ENCODE data around the gene C19orf38. TPM values are rescaled to one million over a fixed set of nuclear protein-coding genes. Genes with fewer than 3 reads are reported as not detected.

Gene C19orf38
- total RNA-seq, 1 donor from 2014 or later: 0.44 TPM

DNA sequence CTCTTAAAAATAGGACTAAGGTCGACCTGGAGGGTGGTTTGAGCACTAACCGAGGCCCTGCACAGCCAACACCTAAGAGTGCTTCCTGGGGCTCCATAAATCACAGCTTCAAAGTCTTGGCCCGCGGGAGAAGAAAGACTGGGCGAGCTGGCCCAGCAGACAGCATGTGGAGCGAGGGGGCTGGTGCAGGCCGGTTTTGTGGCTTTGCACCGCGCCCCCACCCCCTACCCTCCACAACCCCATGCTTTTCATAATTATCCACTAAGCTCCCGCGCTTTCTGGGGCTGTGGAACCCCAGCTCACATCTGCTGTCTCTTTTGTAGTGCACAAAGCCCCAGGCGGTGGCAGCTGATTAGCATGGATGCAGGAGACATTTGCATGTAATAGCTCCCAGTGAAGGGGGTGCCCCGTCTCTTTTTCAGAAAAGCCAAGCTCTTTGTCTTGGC is 40.2 kb downstream of the C19orf38 start:
- TF ChIP-seq, protein P1, sequence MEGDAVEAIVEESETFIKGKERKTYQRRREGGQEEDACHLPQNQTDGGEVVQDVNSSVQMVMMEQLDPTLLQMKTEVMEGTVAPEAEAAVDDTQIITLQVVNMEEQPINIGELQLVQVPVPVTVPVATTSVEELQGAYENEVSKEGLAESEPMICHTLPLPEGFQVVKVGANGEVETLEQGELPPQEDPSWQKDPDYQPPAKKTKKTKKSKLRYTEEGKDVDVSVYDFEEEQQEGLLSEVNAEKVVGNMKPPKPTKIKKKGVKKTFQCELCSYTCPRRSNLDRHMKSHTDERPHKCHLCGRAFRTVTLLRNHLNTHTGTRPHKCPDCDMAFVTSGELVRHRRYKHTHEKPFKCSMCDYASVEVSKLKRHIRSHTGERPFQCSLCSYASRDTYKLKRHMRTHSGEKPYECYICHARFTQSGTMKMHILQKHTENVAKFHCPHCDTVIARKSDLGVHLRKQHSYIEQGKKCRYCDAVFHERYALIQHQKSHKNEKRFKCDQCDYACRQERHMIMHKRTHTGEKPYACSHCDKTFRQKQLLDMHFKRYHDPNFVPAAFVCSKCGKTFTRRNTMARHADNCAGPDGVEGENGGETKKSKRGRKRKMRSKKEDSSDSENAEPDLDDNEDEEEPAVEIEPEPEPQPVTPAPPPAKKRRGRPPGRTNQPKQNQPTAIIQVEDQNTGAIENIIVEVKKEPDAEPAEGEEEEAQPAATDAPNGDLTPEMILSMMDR (IDR thresholded peaks at IDR 0.05; ENCODE audit: partially characterized antibody, unreplicated experiment): no peak
- Mint-ChIP-seq H3K4me3 (ENCODE audit: unreplicated experiment) (peak overlapping the region; percentile 52), H3K36me3 (ENCODE audit: unreplicated experiment) (no peaks in the 10 kb centered on the region), H3K9me3 (ENCODE audit: unreplicated experiment) (peaks cover 9% of the 10 kb centered on the region), H3K27ac (ENCODE audit: unreplicated experiment) (peak overlapping the region; percentile 96), H3K4me1 (ENCODE audit: low read depth, unreplicated experiment) (peaks cover 35% of the 10 kb centered on the region), H3K27me3 (ENCODE audit: unreplicated experiment) (no peaks in the 10 kb centered on the region)
- DNase-seq: peak; percentile 76

DNA sequence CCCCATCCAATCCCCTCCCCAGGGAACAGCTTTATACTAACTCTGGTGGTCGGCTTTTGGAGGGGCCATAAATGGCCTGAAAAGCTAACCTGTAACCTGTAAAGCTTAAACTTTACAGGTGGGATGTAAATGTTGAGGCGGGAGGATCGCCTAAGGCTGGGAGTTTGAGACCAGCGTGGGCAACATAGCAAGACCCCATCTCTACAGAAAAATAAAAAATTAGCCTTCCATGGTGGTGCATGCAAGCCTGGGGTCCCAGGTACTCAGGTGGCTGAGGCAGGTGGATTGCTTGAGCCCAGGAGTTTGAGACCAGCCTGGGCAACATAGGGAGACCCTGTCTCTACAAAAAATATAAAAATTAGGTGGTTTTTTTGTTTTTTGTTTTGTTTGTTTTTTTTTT is 41.7 kb downstream of the C19orf38 start:
- Mint-ChIP-seq H3K36me3 (ENCODE audit: unreplicated experiment) (no peaks in the 10 kb centered on the region), H3K4me3 (ENCODE audit: unreplicated experiment) (no peak overlapping the region), H3K27me3 (ENCODE audit: unreplicated experiment) (peaks cover 2% of the 10 kb centered on the region), H3K27ac (ENCODE audit: unreplicated experiment) (no peak overlapping the region), H3K9me3 (ENCODE audit: unreplicated experiment) (peaks cover 11% of the 10 kb centered on the region), H3K4me1 (ENCODE audit: low read depth, unreplicated experiment) (peaks cover 44% of the 10 kb centered on the region)
- DNase-seq: no peak
- TF ChIP-seq, protein P1 (IDR thresholded peaks at IDR 0.05; ENCODE audit: partially characterized antibody, unreplicated experiment): no peak

DNA sequence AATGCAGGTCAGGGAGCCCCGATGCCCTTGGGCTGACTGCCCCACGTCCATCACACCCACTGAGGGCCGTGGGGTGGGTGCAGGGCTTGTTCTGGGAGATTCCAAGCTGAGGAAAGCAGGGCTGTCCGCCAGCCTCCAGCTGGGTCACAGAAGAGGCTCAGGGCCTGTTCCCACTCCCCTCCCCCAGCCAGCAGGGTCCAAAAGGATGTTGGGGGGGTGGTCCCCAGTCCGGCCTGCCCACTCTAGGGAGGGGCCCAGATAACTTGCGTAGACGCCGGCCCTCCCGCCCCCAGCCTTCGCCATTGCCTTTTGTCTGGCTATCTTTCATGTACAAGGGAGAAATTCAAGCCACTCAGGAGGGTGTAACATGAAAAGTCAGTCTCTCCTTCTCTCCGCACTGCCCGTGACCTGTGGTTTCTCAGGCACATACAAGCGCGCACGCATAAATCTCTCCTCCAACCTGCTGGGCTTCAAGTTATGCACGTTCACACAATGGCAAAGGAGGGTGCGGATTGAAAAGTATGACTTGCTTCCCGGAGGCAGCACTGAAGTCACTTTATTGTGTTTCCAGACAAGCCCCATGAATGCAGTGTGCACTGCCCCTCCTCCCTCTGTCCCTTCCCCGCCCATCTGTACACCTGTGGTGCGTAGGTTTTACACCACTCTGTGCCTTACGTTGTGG is 43.3 kb downstream of the C19orf38 start:
- Mint-ChIP-seq H3K27ac (ENCODE audit: unreplicated experiment) (peak overlapping the region; percentile 97), H3K4me1 (ENCODE audit: low read depth, unreplicated experiment) (peaks cover 46% of the 10 kb centered on the region), H3K9me3 (ENCODE audit: unreplicated experiment) (peaks cover 14% of the 10 kb centered on the region), H3K27me3 (ENCODE audit: unreplicated experiment) (peaks cover 6% of the 10 kb centered on the region), H3K4me3 (ENCODE audit: unreplicated experiment) (peak overlapping the region; percentile 75), H3K36me3 (ENCODE audit: unreplicated experiment) (no peaks in the 10 kb centered on the region)
- no peak for DNase-seq
- TF ChIP-seq, protein P1 (IDR thresholded peaks at IDR 0.05; ENCODE audit: partially characterized antibody, unreplicated experiment): no peak

DNA sequence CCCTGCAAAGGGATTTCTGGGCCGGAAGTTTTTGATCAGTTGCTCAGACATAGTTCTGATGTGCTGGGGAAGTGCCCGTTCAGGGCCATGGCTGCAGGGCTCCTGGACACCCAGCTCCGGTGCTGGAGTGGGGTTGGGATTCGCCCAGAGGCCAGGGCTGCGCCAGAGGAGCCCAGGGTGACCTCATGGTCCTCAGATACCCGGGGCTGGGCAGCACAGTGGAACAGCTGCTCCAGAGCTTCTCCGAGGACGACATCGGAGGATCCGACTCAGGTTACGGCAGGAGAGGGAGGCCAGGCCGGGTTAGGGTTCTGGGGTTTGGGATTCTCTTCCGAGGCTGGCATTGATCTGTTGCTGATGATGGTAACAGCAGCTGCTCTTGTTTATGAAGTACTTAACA is 44.0 kb downstream of the C19orf38 start:
- no peaks in the 10 kb centered on the region for H3K36me3 Mint-ChIP-seq (ENCODE audit: unreplicated experiment)
- peaks cover 11% of the 10 kb centered on the region for H3K27me3 Mint-ChIP-seq (ENCODE audit: unreplicated experiment)
- peaks cover 17% of the 10 kb centered on the region for H3K9me3 Mint-ChIP-seq (ENCODE audit: unreplicated experiment)
- TF ChIP-seq, protein P1 (IDR thresholded peaks at IDR 0.05; ENCODE audit: partially characterized antibody, unreplicated experiment): no peak
- H3K27ac Mint-ChIP-seq (ENCODE audit: unreplicated experiment): peak overlapping the region; percentile 97
- peak overlapping the region; percentile 75 for H3K4me3 Mint-ChIP-seq (ENCODE audit: unreplicated experiment)
- peaks cover 49% of the 10 kb centered on the region for H3K4me1 Mint-ChIP-seq (ENCODE audit: low read depth, unreplicated experiment)
- peak; percentile 48 for DNase-seq

DNA sequence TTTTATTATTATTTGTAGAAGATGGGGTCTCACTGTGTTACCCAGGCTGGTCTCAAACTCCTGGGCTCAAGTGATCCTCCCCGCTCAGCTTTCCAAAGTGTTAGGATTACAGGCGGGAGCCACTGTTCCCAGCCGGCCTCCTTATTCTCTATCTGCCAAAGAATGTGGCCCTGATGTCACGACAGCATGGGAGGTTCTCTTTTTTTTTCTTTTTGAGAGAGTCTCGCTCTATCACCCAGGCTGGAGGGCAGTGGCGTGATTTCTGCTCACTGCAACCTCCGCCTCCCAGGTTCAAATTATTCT is 46.6 kb downstream of the C19orf38 start:
- no peak overlapping the region for H3K27ac Mint-ChIP-seq (ENCODE audit: unreplicated experiment)

More for the DNA sequence above, 46.6 kb downstream of the C19orf38 start:
- TF ChIP-seq, protein P1 (IDR thresholded peaks at IDR 0.05; ENCODE audit: partially characterized antibody, unreplicated experiment): no peak
- peaks cover 13% of the 10 kb centered on the region for H3K9me3 Mint-ChIP-seq (ENCODE audit: unreplicated experiment)
- peaks cover 42% of the 10 kb centered on the region for H3K4me1 Mint-ChIP-seq (ENCODE audit: low read depth, unreplicated experiment)
- H3K27me3 Mint-ChIP-seq (ENCODE audit: unreplicated experiment): peaks cover 13% of the 10 kb centered on the region
- H3K36me3 Mint-ChIP-seq (ENCODE audit: unreplicated experiment): no peaks in the 10 kb centered on the region
- no peak overlapping the region for H3K4me3 Mint-ChIP-seq (ENCODE audit: unreplicated experiment)
- DNase-seq: no peak

Measured in glutamatergic neuron (in vitro differentiated cells).